MM.1S (cell line): ENCODE data around the gene MRPL30.

ENCODE experiments used
- CTCF ChIP-seq: fragments of 300-600 bp; sonication (generic); IDR thresholded peaks from 2 replicates; pipeline ENCODE4 v1.5.1; 2016; ENCODE audit warnings: antibody characterized with exemption, low read length, mixed read lengths
- EZH2 ChIP-seq: fragments of 300-600 bp; sonication (generic); optimal IDR thresholded peaks from 2 replicates; pipeline ENCODE3; 2017; ENCODE audit warnings: low read depth, mild to moderate bottlenecking, antibody characterized with exemption, low read length, mixed read lengths
- EZH2phosphoT487 ChIP-seq: fragments of 300-600 bp; sonication (generic); IDR thresholded peaks from 2 replicates; pipeline ENCODE4 v1.6.1; 2018; ENCODE audit warnings: antibody characterized with exemption, low read length

- TF ChIP-seq CTCF (no peak), EZH2 (no peak), EZH2phosphoT487 (no peak)
Measured at GRCh38 chr2:99188357-99188756, 7.4 kb downstream of the MRPL30 start.
